Measurements from ENCODE around the gene EPHB2.

EPHB2 gene

GRCh38 chr1:22739648-22740385, 29.2 kb downstream of the EPHB2 start:
- TF ChIP-seq SIN3A (IDR thresholded peaks at IDR 0.05; ENCODE audit: borderline replicate concordance, insufficient read depth, low read length) (no peak), POLR2AphosphoS5 (IDR thresholded peaks at IDR 0.05; ENCODE audit: low read depth, low read length) (no peak), REST (IDR thresholded peaks at IDR 0.05; ENCODE audit: insufficient read depth in 1 of 2, low read depth in 2 of 2, low read length in 2 of 2) (no peak), TAF1 (IDR thresholded peaks at IDR 0.05; ENCODE audit: borderline replicate concordance, insufficient read depth, low read length) (no peak), FOXP2 (optimal IDR thresholded peaks at IDR 0.05; ENCODE audit: borderline replicate concordance, extremely low read depth, extremely low read length, insufficient read depth) (no peak)

- TF ChIP-seq SIN3A (IDR thresholded peaks at IDR 0.05; ENCODE audit: borderline replicate concordance, insufficient read depth, low read length), result no peak
- TF ChIP-seq REST (IDR thresholded peaks at IDR 0.05; ENCODE audit: insufficient read depth in 1 of 2, low read depth in 2 of 2, low read length in 2 of 2), result no peak
- TF ChIP-seq POLR2AphosphoS5 (IDR thresholded peaks at IDR 0.05; ENCODE audit: low read depth, low read length), result no peak
- no peak for TF ChIP-seq FOXP2 (optimal IDR thresholded peaks at IDR 0.05; ENCODE audit: borderline replicate concordance, extremely low read depth, extremely low read length, insufficient read depth)
Observed at GRCh38 chr1:22741118-22741517, 30.5 kb downstream of the EPHB2 start.

- TF ChIP-seq SIN3A (IDR thresholded peaks at IDR 0.05; ENCODE audit: borderline replicate concordance, insufficient read depth, low read length) (no peak), FOXP2 (optimal IDR thresholded peaks at IDR 0.05; ENCODE audit: borderline replicate concordance, extremely low read depth, extremely low read length, insufficient read depth) (no peak), POLR2AphosphoS5 (IDR thresholded peaks at IDR 0.05; ENCODE audit: low read depth, low read length) (no peak), TAF1 (IDR thresholded peaks at IDR 0.05; ENCODE audit: borderline replicate concordance, insufficient read depth, low read length) (no peak), REST (IDR thresholded peaks at IDR 0.05; ENCODE audit: insufficient read depth in 1 of 2, low read depth in 2 of 2, low read length in 2 of 2) (no peak)
Observed at GRCh38 chr1:22745669-22746585, 35.3 kb downstream of the EPHB2 start.

GRCh38 chr1:22747021-22747734, 36.5 kb downstream of the EPHB2 start:
- TF ChIP-seq POLR2AphosphoS5 (IDR thresholded peaks at IDR 0.05; ENCODE audit: low read depth, low read length), result no peak
- no peak for TF ChIP-seq FOXP2 (optimal IDR thresholded peaks at IDR 0.05; ENCODE audit: borderline replicate concordance, extremely low read depth, extremely low read length, insufficient read depth)
- no peak for TF ChIP-seq SIN3A (IDR thresholded peaks at IDR 0.05; ENCODE audit: borderline replicate concordance, insufficient read depth, low read length)
- TF ChIP-seq TAF1 (IDR thresholded peaks at IDR 0.05; ENCODE audit: borderline replicate concordance, insufficient read depth, low read length), result no peak
- no peak for TF ChIP-seq REST (IDR thresholded peaks at IDR 0.05; ENCODE audit: insufficient read depth in 1 of 2, low read depth in 2 of 2, low read length in 2 of 2)

Data from PFSK-1 (cell line).